DMS153 (cell line): ENCODE measurements around the gene UBR7.

Source experiments
- DNase-seq: peaks from one replicate; lab custom pipeline; 2025; lab: John Stamatoyannopoulos, UW

UBR7 gene

GRCh38 chr14:93249128-93249831 lies 42.2 kb downstream of the UBR7 start:
- DNase-seq: no peak

GRCh38 chr14:93262446-93262845 lies 55.4 kb downstream of the UBR7 start:
- DNase-seq: no peak

- no peak for DNase-seq
Observed at GRCh38 chr14:93263416-93263815, 56.4 kb downstream of the UBR7 start.

GRCh38 chr14:93266127-93266526 lies 59.1 kb downstream of the UBR7 start:
- DNase-seq: no peak

- no peak for DNase-seq
Observed at GRCh38 chr14:93267149-93267711, 60.2 kb downstream of the UBR7 start.

- no peak for DNase-seq
Observed at GRCh38 chr14:93268406-93268805, 61.4 kb downstream of the UBR7 start.

GRCh38 chr14:93269341-93270068 lies 62.4 kb downstream of the UBR7 start:
- no peak for DNase-seq

GRCh38 chr14:93271111-93271510 lies 64.1 kb downstream of the UBR7 start:
- no peak for DNase-seq

GRCh38 chr14:93274055-93274806 lies 67.2 kb downstream of the UBR7 start:
- DNase-seq: no peak

GRCh38 chr14:93276031-93276716 lies 69.1 kb downstream of the UBR7 start:
- no peak for DNase-seq
